Cardiac muscle cell (in vitro differentiated cells and primary cell): Measurements from ENCODE around the gene GPRASP1. TPM values are rescaled to one million over a fixed set of nuclear protein-coding genes. Genes with fewer than 3 reads are reported as not detected.
A peak's percentile ranks its signal among the peaks of the same experiment; 100 is the strongest.
"Not testable (repeated sequence)": the region's sequence is repeated elsewhere in the genome, so short reads cannot be mapped to it uniquely, and the experiment has no call there.

Experiments
- DNase-seq, 2 donors: peaks; one replicate each; pipeline versions ENCODE4 v3.0.0 to v3.0.0-alpha.2; 2010 to 2017; ENCODE audit warnings: low read depth in 1 of 2, low spot score in 1 of 2
- H3K27ac ChIP-seq: fragments of 200-600 bp; sonication (generic); 2 replicates; pipeline ENCODE4 v1.5.1; 2016
- H3K27me3 ChIP-seq: fragments of 200-600 bp; sonication (generic); 2 replicates; pipeline ENCODE4 v1.6.0; 2016; ENCODE audit warnings: control low read depth
- H3K36me3 ChIP-seq: fragments of 200-600 bp; sonication (generic); 2 replicates; pipeline ENCODE4 v1.5.1; 2016; ENCODE audit warnings: control low read depth
- H3K4me1 ChIP-seq: fragments of 200-600 bp; sonication (generic); 2 replicates; pipeline ENCODE4 v1.8.1; 2017; ENCODE audit warnings: low read depth, mild to moderate bottlenecking, mixed run types
- H3K4me3 ChIP-seq: fragments of 200-600 bp; sonication (generic); 2 replicates; pipeline ENCODE4 v1.5.1; 2016; ENCODE audit warnings: mild to moderate bottlenecking
- H3K9me3 ChIP-seq: fragments of 200-600 bp; sonication (generic); 2 replicates; pipeline ENCODE4 v1.5.1; 2017; ENCODE audit warnings: low read depth, mild to moderate bottlenecking, control low read depth
- CTCF ChIP-seq: IDR thresholded peaks from 2 replicates; pipeline ENCODE4 v1.5.1; 2012; ENCODE audit warnings: low read depth, mild to moderate bottlenecking, low read length
- polyA plus RNA-seq: library from polyadenylated mRNA; unstranded; fragments of >200 nt; fragmentation: Nextera tagmentation; extraction: Ambion mirVana; gene quantifications from 2 replicates; pipeline ENCODE4 v1.2.1, GENCODE V29; 2016
- total RNA-seq: library from RNA; depleted of rRNA; stranded (reverse); fragments of >200 nt; gene quantifications from 2 replicates; pipeline ENCODE4 v1.2.3, GENCODE V29; 2016

The GPRASP1 gene
- total and polyA plus RNA-seq, 2 experiments from 2014 or later = 4.2 to 8.7 TPM

DNA sequence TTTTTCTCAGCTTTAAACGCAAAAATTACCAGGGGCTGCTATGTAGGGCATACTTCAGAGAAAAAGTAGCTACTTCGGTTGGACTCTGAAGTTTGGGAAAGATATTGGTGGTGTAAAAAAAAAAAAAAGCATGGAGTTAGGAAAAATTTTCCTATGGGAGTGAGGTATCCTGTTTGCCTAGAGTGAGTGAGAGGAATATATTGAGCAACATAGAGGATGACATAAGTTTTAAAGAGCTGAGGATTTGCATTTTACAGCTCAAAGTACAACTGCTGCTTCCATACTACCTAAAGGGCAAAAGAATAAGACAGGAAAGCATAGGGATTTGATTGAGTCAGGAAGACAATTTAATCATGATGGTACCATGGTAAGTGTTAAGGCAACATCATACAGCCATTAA is 7.3 kb downstream of the GPRASP1 start:
- no peak for TF ChIP-seq CTCF
- no peak overlapping the region for H3K27ac ChIP-seq
- no peaks in the 10 kb centered on the region for H3K27me3 ChIP-seq
- H3K4me3 ChIP-seq = no peak overlapping the region
- no peaks in the 10 kb centered on the region for H3K9me3 ChIP-seq
- H3K4me1 ChIP-seq = no peaks in the 10 kb centered on the region
- no peaks in the 10 kb centered on the region for H3K36me3 ChIP-seq
- DNase-seq = peak in 1 of 2 donors; percentile 25

DNA sequence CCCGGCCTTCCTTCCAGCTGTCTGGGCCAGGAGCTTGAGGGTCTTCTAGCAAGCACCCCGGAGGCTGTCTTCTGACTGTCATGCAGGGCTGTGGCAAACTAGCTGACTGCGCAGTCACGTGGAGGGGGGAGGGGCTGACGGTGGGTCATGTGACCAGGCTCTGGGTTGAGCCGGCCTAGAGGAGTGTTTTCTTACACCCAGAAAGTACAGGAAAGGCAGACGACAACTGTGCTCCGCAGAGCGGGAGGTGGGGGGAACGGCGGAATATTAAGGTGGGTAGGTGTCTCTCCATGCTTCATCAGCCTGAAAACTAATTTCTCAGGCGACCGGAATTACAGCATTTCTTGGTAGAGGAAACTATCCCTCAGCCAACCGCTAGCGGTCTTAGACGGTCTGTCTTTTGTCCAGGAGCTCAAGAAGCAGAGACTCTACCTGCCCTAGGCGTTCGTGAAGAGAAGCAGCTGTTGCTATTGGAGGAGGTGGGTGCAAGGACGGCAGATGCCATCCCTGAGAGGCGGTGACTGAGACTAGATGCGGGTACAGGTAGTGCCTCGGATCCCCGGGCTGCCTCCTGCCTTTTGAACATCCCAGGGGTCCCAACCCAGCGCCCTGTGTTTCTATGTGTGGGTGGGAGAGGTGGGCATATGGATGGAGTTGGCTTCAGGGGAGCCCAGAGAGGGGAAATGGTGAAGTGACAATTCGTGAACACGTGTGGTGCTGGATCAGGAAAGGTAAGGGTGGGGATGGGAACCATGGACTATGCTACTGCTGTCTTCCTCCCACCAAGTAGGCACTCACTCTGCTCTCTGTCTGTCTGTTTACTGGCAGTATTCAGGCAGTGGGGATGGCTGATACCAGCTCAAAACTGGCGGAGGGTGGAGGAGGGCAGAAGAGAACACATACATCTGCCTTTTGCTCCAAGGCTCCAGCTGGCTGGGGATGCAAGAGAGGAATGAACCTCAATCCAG is 8.8 kb downstream of the GPRASP1 start:
- Histone ChIP-seq H3K27me3 (no peaks in the 10 kb centered on the region), H3K4me3 (peak overlapping the region; percentile 38), H3K4me1 (no peaks in the 10 kb centered on the region), H3K9me3 (no peaks in the 10 kb centered on the region), H3K36me3 (no peaks in the 10 kb centered on the region), H3K27ac (peak overlapping the region; percentile 75)
- peak; percentile 76 to 79 for DNase-seq
- peak; percentile 14 for TF ChIP-seq CTCF

- DNase-seq, H3K9me3 ChIP-seq, H3K4me3 ChIP-seq, H3K27ac ChIP-seq, H3K36me3 ChIP-seq, H3K27me3 ChIP-seq, H3K4me1 ChIP-seq: not testable (repeated sequence)
These were observed 12.5 kb downstream of the GPRASP1 start for GRCh38 chrX:102663820-102664219.

DNA sequence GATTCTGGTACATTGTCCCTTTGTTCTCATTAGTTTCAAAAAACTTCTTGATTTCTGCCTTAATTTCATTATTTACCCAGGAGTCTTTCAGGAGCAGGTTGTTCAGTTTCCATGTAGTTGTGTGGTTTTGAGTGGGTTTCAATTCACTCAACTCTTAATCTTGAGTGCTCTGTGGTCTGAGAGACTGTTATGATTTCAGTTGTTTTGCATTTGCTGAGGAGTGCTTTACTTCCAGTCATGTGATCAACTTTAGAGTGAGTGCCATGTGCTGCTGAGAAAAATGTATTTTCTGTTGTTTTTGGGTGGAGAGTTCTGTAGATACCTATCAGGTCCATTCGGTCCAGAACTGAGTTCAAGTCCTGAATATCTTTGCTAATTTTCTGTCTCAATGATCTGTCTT is 15.8 kb downstream of the GPRASP1 start:
- H3K4me3 ChIP-seq, H3K36me3 ChIP-seq, H3K4me1 ChIP-seq, DNase-seq, H3K9me3 ChIP-seq, H3K27me3 ChIP-seq, H3K27ac ChIP-seq: not testable (repeated sequence)

- H3K4me3 ChIP-seq = no peak overlapping the region
These were observed 18.2 kb downstream of the GPRASP1 start for GRCh38 chrX:102669526-102669925.

GRCh38 chrX:102672856-102673255 is 21.6 kb downstream of the GPRASP1 start:
- no peak for TF ChIP-seq CTCF
- Histone ChIP-seq H3K27ac (no peak overlapping the region), H3K36me3 (no peaks in the 10 kb centered on the region), H3K27me3 (no peaks in the 10 kb centered on the region), H3K4me1 (no peaks in the 10 kb centered on the region), H3K9me3 (no peaks in the 10 kb centered on the region), H3K4me3 (no peak overlapping the region)
- peak in 1 of 2 donors; percentile 77 for DNase-seq

More at GRCh38 chrX:102669526-102669925, 18.2 kb downstream of the GPRASP1 start:
- Histone ChIP-seq H3K4me1 (no peaks in the 10 kb centered on the region), H3K27me3 (no peaks in the 10 kb centered on the region), H3K9me3 (no peaks in the 10 kb centered on the region), H3K36me3 (no peaks in the 10 kb centered on the region), H3K27ac (no peak overlapping the region)
- DNase-seq = peak in 1 of 2 donors; percentile 36
- TF ChIP-seq CTCF = no peak

GRCh38 chrX:102677479-102677878 is 26.2 kb downstream of the GPRASP1 start:
- not testable (repeated sequence) for H3K27ac ChIP-seq, H3K27me3 ChIP-seq, H3K4me3 ChIP-seq, DNase-seq, H3K36me3 ChIP-seq, H3K4me1 ChIP-seq, H3K9me3 ChIP-seq
